Left lung (tissue), 10 donors: Measurements from ENCODE around the gene NBPF3. TPM values are rescaled to one million over a fixed set of nuclear protein-coding genes. Genes with fewer than 3 reads are reported as not detected.

ENCODE experiments used
- ATAC-seq: fragments of 200-7000 bp; cut with Tn5 transposase; one replicate; pipeline ENCODE4 v1.9.1; 2020; ENCODE audit warnings: moderate library complexity
- DNase-seq, 4 donors: peaks; one replicate each; pipeline ENCODE4 v3.0.0-alpha.2; 2013 to 2020
- H3K27ac ChIP-seq, 2 donors: fragments of 200-600 bp; sonication (generic) in 1 of 2; one replicate each; pipeline versions ENCODE4 v1.5.0 to v1.8.0; 2020 to 2021
- H3K27me3 ChIP-seq, 2 donors: fragments of 200-600 bp; sonication (generic) in 1 of 2; one replicate each; pipeline versions ENCODE4 v1.5.0 to v1.8.0; 2020 to 2021
- H3K36me3 ChIP-seq, 2 donors: fragments of 200-600 bp; sonication (generic) in 1 of 2; one replicate each; pipeline versions ENCODE4 v1.5.0 to v1.8.0; 2020 to 2021
- H3K4me1 ChIP-seq, 2 donors: fragments of 200-600 bp; one replicate each; pipeline ENCODE4 v1.8.0; 2021
- H3K4me3 ChIP-seq, 2 donors: fragments of 200-600 bp; sonication (generic) in 1 of 2; one replicate each; pipeline versions ENCODE4 v1.5.0 to v1.8.0; 2020 to 2021; ENCODE audit warnings: mild to moderate bottlenecking in 1 of 2
- H3K9me3 ChIP-seq, 2 donors: fragments of 200-600 bp; sonication (generic) in 1 of 2; one replicate each; pipeline versions ENCODE4 v1.5.0 to v1.8.0; 2020 to 2021
- intact Hi-C, 2 donors: fragments of 100-400 bp; cut with DNase I; formaldehyde crosslinking; loops; one replicate each; pipeline versions ENCODE4 v1.11.2 to v1.14.2; 2022
- polyA plus RNA-seq, 6 donors: library from polyadenylated mRNA; unstranded; fragments of 120-200 nt; gene quantifications; one replicate each; pipeline ENCODE4 v1.2.1, GENCODE V29; 2013; ENCODE audit not compliant: insufficient read length in 6 of 6
- total RNA-seq, 2 donors: library from RNA; stranded (reverse); fragmentation: NEBNext Ultra II Directional; extraction: Animal tissue kit (Norgen Biotek cat#: 25700); gene quantifications; one replicate each; pipeline ENCODE4 v1.2.1, GENCODE V29; 2021
- TF ChIP-seq, protein P1 (sequence below), 2 donors: fragments of 200-600 bp; sonication (generic) in 1 of 2; IDR thresholded peaks; one replicate each; pipeline versions ENCODE4 v1.5.0 to v1.8.0; 2021; ENCODE audit warnings: antibody characterized with exemption in 2 of 2
- donor health status: DM: no; HTN: yes; CAD: no.
- donor health status: DM: no; HTN: no; CAD: no.

NBPF3 gene
- total and polyA plus RNA-seq, 8 donors, result 3.6 to 23.5 (median 16.5) TPM

DNA sequence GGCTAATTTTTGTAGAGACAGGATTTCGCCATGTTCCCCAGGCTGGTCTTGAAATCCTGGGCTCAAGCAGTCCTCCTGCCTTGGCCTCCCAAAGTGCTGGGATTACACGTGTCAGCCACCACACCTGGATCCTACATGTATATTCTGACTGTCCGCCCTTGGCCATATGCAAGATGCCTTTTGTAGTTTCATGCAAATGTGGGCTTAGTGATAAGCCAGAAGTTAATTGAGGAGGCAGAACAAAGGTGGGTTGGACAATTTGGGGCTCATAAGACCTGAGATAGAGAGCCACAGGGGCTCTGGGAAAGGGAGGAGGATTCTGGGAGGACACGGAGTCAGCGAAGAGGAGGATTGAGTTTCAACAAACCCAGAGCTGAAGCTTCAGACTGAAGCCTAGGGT is 94.2 kb downstream of the NBPF3 start:
- no peak overlapping the region for H3K4me3 ChIP-seq
- H3K4me1 ChIP-seq, result peaks cover 3 to 50% of the 10 kb centered on the region in 2 donors
- H3K9me3 ChIP-seq, result no peaks in the 10 kb centered on the region
- intact Hi-C loops, result no loop called here
- ATAC-seq (no peak), DNase-seq (no peak)
- no peaks in the 10 kb centered on the region for H3K36me3 ChIP-seq
- no peak overlapping the region for H3K27ac ChIP-seq
- peaks cover 0 to 31% of the 10 kb centered on the region in 2 donors for H3K27me3 ChIP-seq
- TF ChIP-seq, protein P1, sequence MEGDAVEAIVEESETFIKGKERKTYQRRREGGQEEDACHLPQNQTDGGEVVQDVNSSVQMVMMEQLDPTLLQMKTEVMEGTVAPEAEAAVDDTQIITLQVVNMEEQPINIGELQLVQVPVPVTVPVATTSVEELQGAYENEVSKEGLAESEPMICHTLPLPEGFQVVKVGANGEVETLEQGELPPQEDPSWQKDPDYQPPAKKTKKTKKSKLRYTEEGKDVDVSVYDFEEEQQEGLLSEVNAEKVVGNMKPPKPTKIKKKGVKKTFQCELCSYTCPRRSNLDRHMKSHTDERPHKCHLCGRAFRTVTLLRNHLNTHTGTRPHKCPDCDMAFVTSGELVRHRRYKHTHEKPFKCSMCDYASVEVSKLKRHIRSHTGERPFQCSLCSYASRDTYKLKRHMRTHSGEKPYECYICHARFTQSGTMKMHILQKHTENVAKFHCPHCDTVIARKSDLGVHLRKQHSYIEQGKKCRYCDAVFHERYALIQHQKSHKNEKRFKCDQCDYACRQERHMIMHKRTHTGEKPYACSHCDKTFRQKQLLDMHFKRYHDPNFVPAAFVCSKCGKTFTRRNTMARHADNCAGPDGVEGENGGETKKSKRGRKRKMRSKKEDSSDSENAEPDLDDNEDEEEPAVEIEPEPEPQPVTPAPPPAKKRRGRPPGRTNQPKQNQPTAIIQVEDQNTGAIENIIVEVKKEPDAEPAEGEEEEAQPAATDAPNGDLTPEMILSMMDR (IDR thresholded peaks at IDR 0.05), result no peak

Other genes with a start within 250 kb of the NBPF3 start
- 100 to 1,000 TPM in 1 of 2 donors, 10 to 100 TPM in 1; 91.7 to 107 TPM for gene ECE1, start 149.7 kb upstream of the NBPF3 start, total RNA-seq
- 10 to 100 TPM; 76.7 to 91.7 (median 79.6) TPM for gene ECE1, start 149.7 kb upstream of the NBPF3 start, polyA plus RNA-seq
- 100 to 1,000 TPM; 148 to 198 TPM for gene ALPL, start 69.3 kb downstream of the NBPF3 start, total RNA-seq
- gene ALPL, start 69.3 kb downstream of the NBPF3 start, polyA plus RNA-seq, result 1 to 10 TPM; 1.0 to 2.1 (median 1.4) TPM
- gene RAP1GAP, start 229.2 kb downstream of the NBPF3 start, total RNA-seq, result 10 to 100 TPM; 20.7 to 44.2 TPM
- 10 to 100 TPM; 22.9 to 59.3 (median 46.1) TPM for gene RAP1GAP, start 229.2 kb downstream of the NBPF3 start, polyA plus RNA-seq